GM12878 (cell line): ENCODE measurements around the gene GCC1. TPM values are rescaled to one million over a fixed set of nuclear protein-coding genes. Genes with fewer than 3 reads are reported as not detected.

Source experiments
- ATAC-seq: fragments of 200-7000 bp; cut with Tn5 transposase; 3 replicates; pipeline ENCODE4 v1.9.1; 2020; ENCODE audit warnings: mild to moderate bottlenecking, moderate library complexity
- BruUV-seq: library from RNA; stranded (reverse); fragments of 400-500 nt; replicated peaks from 2 replicates; lab custom pipeline; 2021; lab: Mats Ljungman, UMichigan
- CTCF ChIA-PET: fragments of 300-600 bp; sonication (Branson Sonifier 250); formaldehyde crosslinking; extraction: SDS; loops from one replicate; lab custom pipeline; 2021; ENCODE audit warnings: inconsistent platforms; lab: Yijun Ruan, JAX
- POLR2A ChIA-PET: fragments of 350-600 bp; formaldehyde crosslinking; extraction: SDS; loops from one replicate; lab custom pipeline; 2021; ENCODE audit warnings: inconsistent platforms; lab: Charles Lee
- RAD21 ChIA-PET: fragments of 300-600 bp; sonication (Branson Sonifier 250); formaldehyde crosslinking; loops from one replicate; lab custom pipeline; 2023; ENCODE audit warnings: antibody characterized with exemption; ENCODE audit not compliant: unreplicated experiment; lab: Charles Lee
- SMC1A ChIA-PET: fragments of 300-600 bp; sonication (Branson Sonifier 250); formaldehyde crosslinking; loops from one replicate; lab custom pipeline; 2023; ENCODE audit not compliant: unreplicated experiment, uncharacterized antibody; lab: Charles Lee
- DNase-seq: peaks from one replicate; pipeline ENCODE4 v3.0.0-alpha.2; 2011; ENCODE audit warnings: low read depth, low spot score
- FAIRE-seq: peaks from 3 replicates; lab custom pipeline; 2011; peaks lifted over from hg19 to GRCh38; lab: Jason Lieb, UNC
- H2AFZ ChIP-seq: 2 replicates; pipeline ENCODE4 v1.6.0; 2011; ENCODE audit warnings: low read depth, low read length, control low read depth; ENCODE audit not compliant: control insufficient read depth
- H3K27ac ChIP-seq: 2 replicates; pipeline ENCODE4 v1.5.1; 2011; ENCODE audit warnings: control low read depth; ENCODE audit not compliant: control insufficient read depth, insufficient read depth
- H3K27me3 ChIP-seq, 2 experiments: replicated peaks in 1 of 2; 2 replicates each; pipeline versions ENCODE4 v1.6.0 to v1.6.1; 2011; ENCODE audit warnings: low read length in 1 of 2; ENCODE audit not compliant: control insufficient read depth in 2 of 2, insufficient read depth in 2 of 2
- H3K36me3 ChIP-seq, 2 experiments: 2 replicates each; pipeline ENCODE4 v1.5.1; 2011; ENCODE audit warnings: low read length in 1 of 2; ENCODE audit not compliant: control insufficient read depth in 2 of 2, insufficient read depth in 2 of 2
- H3K4me1 ChIP-seq: 2 replicates; pipeline ENCODE4 v1.6.1; 2011; ENCODE audit warnings: mild to moderate bottlenecking, low read length, moderate library complexity, mixed read lengths; ENCODE audit not compliant: control insufficient read depth, insufficient read depth
- H3K4me2 ChIP-seq: 2 replicates; pipeline ENCODE4 v1.6.0; 2011; ENCODE audit warnings: control low read depth; ENCODE audit not compliant: control insufficient read depth, insufficient read depth
- H3K4me3 ChIP-seq: fragments of 200-600 bp; sonication (generic); 2 replicates; pipeline ENCODE4 v1.5.1; 2016
- H3K79me2 ChIP-seq: 2 replicates; pipeline ENCODE4 v1.6.0; 2011; ENCODE audit warnings: low read length; ENCODE audit not compliant: control insufficient read depth, insufficient read depth
- H3K9ac ChIP-seq: 2 replicates; pipeline ENCODE4 v1.8.0; 2011; ENCODE audit warnings: low read length, control low read depth, mixed read lengths; ENCODE audit not compliant: control insufficient read depth, insufficient read depth
- H3K9me3 ChIP-seq: replicated peaks from 3 replicates; pipeline ENCODE4 v1.5.1; 2011; ENCODE audit warnings: mild to moderate bottlenecking, low read length; ENCODE audit not compliant: control insufficient read depth, insufficient read depth
- H4K20me1 ChIP-seq: 2 replicates; pipeline ENCODE4 v1.6.0; 2011; ENCODE audit not compliant: control insufficient read depth, insufficient read depth
- BACH1 ChIP-seq: fragments of 450-650 bp; IDR thresholded peaks from 2 replicates; pipeline ENCODE4 v1.6.1; 2017; ENCODE audit warnings: mild to moderate bottlenecking, borderline replicate concordance
- BRCA1 ChIP-seq: IDR thresholded peaks from 2 replicates; pipeline ENCODE4 v1.6.1; 2011; ENCODE audit warnings: low read depth, low read length, improper control_type of control experiment
- CHD1 ChIP-seq: IDR thresholded peaks from 2 replicates; pipeline ENCODE4 v1.6.1; 2012; ENCODE audit warnings: low read depth, low read length, improper control_type of control experiment
- CREB1 ChIP-seq: IDR thresholded peaks from 2 replicates; pipeline ENCODE4 v1.6.1; 2012; ENCODE audit warnings: low read depth, mild to moderate bottlenecking, inconsistent platforms
- EGR1 ChIP-seq, 2 experiments: IDR thresholded peaks; 1 replicate in 1 of 2; 2 replicates in 1 of 2; pipeline ENCODE4 v1.6.1; 2011 to 2012; ENCODE audit warnings: low read depth in 2 of 2, low read length in 2 of 2, borderline replicate concordance in 1 of 2, mild to moderate bottlenecking in 1 of 2, moderate library complexity in 1 of 2
- FOS ChIP-seq: IDR thresholded peaks from 3 replicates; pipeline ENCODE4 v1.6.1; 2011; ENCODE audit warnings: borderline replicate concordance; ENCODE audit not compliant: insufficient read length; ENCODE audit errors: extremely low read depth
- IRF5 ChIP-seq: fragments of 450-650 bp; IDR thresholded peaks from 2 replicates; pipeline ENCODE4 v1.6.1; 2017; ENCODE audit warnings: borderline replicate concordance
- MTA2 ChIP-seq: fragments of 450-650 bp; IDR thresholded peaks from 2 replicates; pipeline ENCODE4 v1.6.1; 2016; ENCODE audit warnings: low read depth, mild to moderate bottlenecking, moderate library complexity
- POLR2A ChIP-seq: IDR thresholded peaks from 2 replicates; pipeline ENCODE4 v1.6.1; 2011; ENCODE audit warnings: low read depth, mild to moderate bottlenecking, low read length
- RB1 ChIP-seq: fragments of 450-650 bp; formaldehyde crosslinking; IDR thresholded peaks from 2 replicates; pipeline ENCODE4 v1.6.1; 2017; ENCODE audit warnings: mild to moderate bottlenecking, borderline replicate concordance
- RBBP5 ChIP-seq: fragments of 200-600 bp; sonication (generic); conservative IDR thresholded peaks from 2 replicates; pipeline ENCODE4 v1.6.1; 2016
- SIN3A ChIP-seq: IDR thresholded peaks from 2 replicates; pipeline ENCODE4 v1.6.1; 2012; ENCODE audit warnings: low read depth, low read length, improper control_type of control experiment
- SREBF1 ChIP-seq: IDR thresholded peaks from 2 replicates; pipeline ENCODE4 v1.6.1; 2012; ENCODE audit warnings: mild to moderate bottlenecking, low read length
- STAT3 ChIP-seq: IDR thresholded peaks from 2 replicates; pipeline ENCODE4 v1.6.1; 2011; ENCODE audit warnings: low read depth, low read length, improper control_type of control experiment
- SUZ12 ChIP-seq: fragments of 200-600 bp; sonication (generic); IDR thresholded peaks from one replicate; pipeline ENCODE4 v1.6.1; 2018; ENCODE audit warnings: antibody characterized with exemption, mild to moderate bottlenecking; ENCODE audit not compliant: unreplicated experiment
- ZNF622 ChIP-seq: fragments of 450-650 bp; IDR thresholded peaks from 2 replicates; pipeline ENCODE4 v1.6.1; 2017; ENCODE audit warnings: mild to moderate bottlenecking, inconsistent platforms
- WGBS: methylation state at CpG from one replicate; pipeline ENCODE4 v1.1.6; 2016; ENCODE audit warnings: low lambda C conversion rate; ENCODE audit not compliant: insufficient replicate concordance, insufficient coverage; ENCODE audit errors: missing lambda C conversion rate; 5-methylcytosine and 5-hydroxymethylcytosine counted together
- in situ Hi-C: fragments of 300-500 bp; cut with MboI; formaldehyde crosslinking; loops from 9 replicates; pipeline ENCODE4 v1.14.3; 2018; ENCODE audit warnings: mixed read lengths
- intact Hi-C: fragments of 100-400 bp; cut with micrococcal nuclease; formaldehyde crosslinking; loops from one replicate; pipeline ENCODE4 v1.14.2; 2022; ENCODE audit not compliant: unreplicated experiment
- polyA plus RNA-seq, 11 experiments: library from polyadenylated mRNA; depleted of rRNA in 4 of 11; unstranded in 6 of 11; stranded (reverse) in 5 of 11; fragments of >200 nt; fragmentation: Nextera tagmentation in 4 of 11; fragmentation: Illumina TruSeq in 1 of 11; extraction: Ambion mirVana in 4 of 11; extraction: Trizol in 1 of 11; gene quantifications; 1 replicate in 1 of 11; 2 replicates in 10 of 11; pipeline versions ENCODE4 v1.2.1 to v1.2.3, GENCODE V29; 2011 to 2016; ENCODE audit warnings: inconsistent platforms in 2 of 11, missing spikeins in 2 of 11, low read depth in 1 of 11
- total RNA-seq, 4 experiments: library from RNA; depleted of rRNA in 3 of 4; stranded (reverse); fragments of >200 nt in 3 of 4; fragmentation: Illumina TruSeq in 1 of 4; extraction: Trizol in 1 of 4; gene quantifications; 2 replicates each; pipeline versions ENCODE4 v1.2.1 to v1.2.3, GENCODE V29; 2013 to 2021
- TF ChIP-seq, protein P1 (sequence below): fragments of 450-650 bp; formaldehyde crosslinking; IDR thresholded peaks from 2 replicates; pipeline ENCODE4 v1.4.0; 2022; ENCODE audit warnings: mild to moderate bottlenecking, moderate library complexity

GCC1 gene
- total and polyA plus RNA-seq, 10 of the 15 experiments (the other 5 are each of a cell fraction or from before 2014, with no cell fraction given), result 1.8 to 17.2 (median 9.0) TPM

GRCh38 chr7:127600885-127601284, 15.5 kb upstream of the GCC1 start:
- intact Hi-C loops, result no loop called here
- ChIA-PET SMC1A (no interaction called here), POLR2A (no interaction called here), CTCF (interaction anchor here (1.1 kb wide), 1 partner anchor 12 kb away, joined by 5 read pairs; no protein-coding TSS in a partner anchor), RAD21 (no interaction called here)
- Histone ChIP-seq H3K36me3 (no peaks in the 10 kb centered on the region), H3K4me3 (no peak overlapping the region), H3K9me3 (no peaks in the 10 kb centered on the region), H3K27ac (no peak overlapping the region), H3K79me2 (no peaks in the 10 kb centered on the region), H3K4me1 (no peaks in the 10 kb centered on the region), H2AFZ (no peak overlapping the region), H3K9ac (no peak overlapping the region), H3K27me3 (no peaks in the 10 kb centered on the region), H4K20me1 (no peaks in the 10 kb centered on the region), H3K4me2 (no peak overlapping the region)
- in situ Hi-C loops, result no loop called here
- TF ChIP-seq, protein P1, sequence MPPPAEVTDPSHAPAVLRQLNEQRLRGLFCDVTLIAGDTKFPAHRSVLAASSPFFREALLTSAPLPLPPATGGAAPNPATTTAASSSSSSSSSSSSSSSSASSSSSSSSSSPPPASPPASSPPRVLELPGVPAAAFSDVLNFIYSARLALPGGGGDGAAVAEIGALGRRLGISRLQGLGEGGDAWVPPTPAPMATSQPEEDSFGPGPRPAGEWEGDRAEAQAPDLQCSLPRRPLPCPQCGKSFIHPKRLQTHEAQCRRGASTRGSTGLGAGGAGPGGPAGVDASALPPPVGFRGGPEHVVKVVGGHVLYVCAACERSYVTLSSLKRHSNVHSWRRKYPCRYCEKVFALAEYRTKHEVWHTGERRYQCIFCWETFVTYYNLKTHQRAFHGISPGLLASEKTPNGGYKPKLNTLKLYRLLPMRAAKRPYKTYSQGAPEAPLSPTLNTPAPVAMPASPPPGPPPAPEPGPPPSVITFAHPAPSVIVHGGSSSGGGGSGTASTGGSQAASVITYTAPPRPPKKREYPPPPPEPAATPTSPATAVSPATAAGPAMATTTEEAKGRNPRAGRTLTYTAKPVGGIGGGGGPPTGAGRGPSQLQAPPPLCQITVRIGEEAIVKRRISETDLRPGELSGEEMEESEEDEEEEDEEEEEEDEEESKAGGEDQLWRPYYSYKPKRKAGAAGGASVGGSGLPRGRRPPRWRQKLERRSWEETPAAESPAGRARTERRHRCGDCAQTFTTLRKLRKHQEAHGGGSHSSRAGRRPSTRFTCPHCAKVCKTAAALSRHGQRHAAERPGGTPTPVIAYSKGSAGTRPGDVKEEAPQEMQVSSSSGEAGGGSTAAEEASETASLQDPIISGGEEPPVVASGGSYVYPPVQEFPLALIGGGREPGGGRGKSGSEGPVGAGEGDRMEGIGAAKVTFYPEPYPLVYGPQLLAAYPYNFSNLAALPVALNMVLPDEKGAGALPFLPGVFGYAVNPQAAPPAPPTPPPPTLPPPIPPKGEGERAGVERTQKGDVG (CRISPR knock-in tag), result no peak
- TF ChIP-seq CHD1 (no peak), EGR1 (IDR thresholded peaks at IDR 0.05; ENCODE audit: borderline replicate concordance in 1 of 2, low read depth in 2 of 2, low read length in 2 of 2) (no peak), IRF5 (no peak), BRCA1 (no peak), STAT3 (no peak), SUZ12 (no peak), POLR2A (no peak), CREB1 (no peak), ZNF622 (no peak), SREBF1 (no peak), RBBP5 (no peak), RB1 (no peak), SIN3A (no peak), MTA2 (no peak), BACH1 (no peak), FOS (no peak)
- ATAC-seq (no peak), DNase-seq (no peak), FAIRE-seq (no peak)
- WGBS, result 34% methylated on average over 3 of the region's 3 CpGs
- BruUV-seq, result no TSS peak
